Nephron (organoid): Measurements from ENCODE around the gene LMOD2.

ENCODE experiments used
- H3K27ac Mint-ChIP-seq, 3 experiments: 2 replicates each; pipeline ENCODE4 v1.8.0; 2020; ENCODE audit warnings: mixed read lengths in 3 of 3, mild to moderate bottlenecking in 2 of 3, moderate library complexity in 1 of 3
- H3K27me3 Mint-ChIP-seq: 2 replicates; pipeline ENCODE4 v1.8.0; 2021; ENCODE audit warnings: low read depth, mild to moderate bottlenecking, moderate library complexity, mixed read lengths
- H3K36me3 Mint-ChIP-seq: 2 replicates; pipeline ENCODE4 v1.8.0; 2020; ENCODE audit warnings: low read depth, mixed read lengths
- H3K4me1 Mint-ChIP-seq: 2 replicates; pipeline ENCODE4 v1.8.0; 2020; ENCODE audit warnings: mixed read lengths
- H3K4me3 Mint-ChIP-seq, 3 experiments: 2 replicates each; pipeline ENCODE4 v1.8.0; 2020; ENCODE audit warnings: mild to moderate bottlenecking in 3 of 3, mixed read lengths in 3 of 3, moderate library complexity in 2 of 3
- H3K9me3 Mint-ChIP-seq: 2 replicates; pipeline ENCODE4 v1.8.0; 2020; ENCODE audit warnings: mixed read lengths
- TF ChIP-seq, protein P1 (sequence below), 3 experiments: fragments of 200-600 bp; sonication (generic); IDR thresholded peaks; one replicate each; pipeline ENCODE4 v1.5.0; 2021; ENCODE audit warnings: antibody characterized with exemption in 3 of 3; ENCODE audit not compliant: unreplicated experiment in 3 of 3

LMOD2 gene

GRCh38 chr7:123635551-123636359, 19.9 kb upstream of the LMOD2 start:
- TF ChIP-seq, protein P1, sequence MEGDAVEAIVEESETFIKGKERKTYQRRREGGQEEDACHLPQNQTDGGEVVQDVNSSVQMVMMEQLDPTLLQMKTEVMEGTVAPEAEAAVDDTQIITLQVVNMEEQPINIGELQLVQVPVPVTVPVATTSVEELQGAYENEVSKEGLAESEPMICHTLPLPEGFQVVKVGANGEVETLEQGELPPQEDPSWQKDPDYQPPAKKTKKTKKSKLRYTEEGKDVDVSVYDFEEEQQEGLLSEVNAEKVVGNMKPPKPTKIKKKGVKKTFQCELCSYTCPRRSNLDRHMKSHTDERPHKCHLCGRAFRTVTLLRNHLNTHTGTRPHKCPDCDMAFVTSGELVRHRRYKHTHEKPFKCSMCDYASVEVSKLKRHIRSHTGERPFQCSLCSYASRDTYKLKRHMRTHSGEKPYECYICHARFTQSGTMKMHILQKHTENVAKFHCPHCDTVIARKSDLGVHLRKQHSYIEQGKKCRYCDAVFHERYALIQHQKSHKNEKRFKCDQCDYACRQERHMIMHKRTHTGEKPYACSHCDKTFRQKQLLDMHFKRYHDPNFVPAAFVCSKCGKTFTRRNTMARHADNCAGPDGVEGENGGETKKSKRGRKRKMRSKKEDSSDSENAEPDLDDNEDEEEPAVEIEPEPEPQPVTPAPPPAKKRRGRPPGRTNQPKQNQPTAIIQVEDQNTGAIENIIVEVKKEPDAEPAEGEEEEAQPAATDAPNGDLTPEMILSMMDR (IDR thresholded peaks at IDR 0.05; ENCODE audit: unreplicated experiment in 3 of 3): peak; percentile 62 to 68 (median 64)
- Mint-ChIP-seq H3K4me1 (peaks cover 13% of the 10 kb centered on the region), H3K27me3 (no peaks in the 10 kb centered on the region), H3K27ac (no peak overlapping the region), H3K4me3 (no peak overlapping the region), H3K9me3 (no peaks in the 10 kb centered on the region), H3K36me3 (no peaks in the 10 kb centered on the region)

GRCh38 chr7:123637203-123637602, 18.5 kb upstream of the LMOD2 start:
- peaks cover 13% of the 10 kb centered on the region for H3K4me1 Mint-ChIP-seq
- TF ChIP-seq, protein P1 (IDR thresholded peaks at IDR 0.05; ENCODE audit: unreplicated experiment in 3 of 3): no peak
- H3K27ac Mint-ChIP-seq: peak overlapping the region in 1 of 3 experiments; percentile 12
- H3K4me3 Mint-ChIP-seq: no peak overlapping the region
- H3K9me3 Mint-ChIP-seq: no peaks in the 10 kb centered on the region
- H3K27me3 Mint-ChIP-seq: no peaks in the 10 kb centered on the region
- H3K36me3 Mint-ChIP-seq: no peaks in the 10 kb centered on the region

DNA sequence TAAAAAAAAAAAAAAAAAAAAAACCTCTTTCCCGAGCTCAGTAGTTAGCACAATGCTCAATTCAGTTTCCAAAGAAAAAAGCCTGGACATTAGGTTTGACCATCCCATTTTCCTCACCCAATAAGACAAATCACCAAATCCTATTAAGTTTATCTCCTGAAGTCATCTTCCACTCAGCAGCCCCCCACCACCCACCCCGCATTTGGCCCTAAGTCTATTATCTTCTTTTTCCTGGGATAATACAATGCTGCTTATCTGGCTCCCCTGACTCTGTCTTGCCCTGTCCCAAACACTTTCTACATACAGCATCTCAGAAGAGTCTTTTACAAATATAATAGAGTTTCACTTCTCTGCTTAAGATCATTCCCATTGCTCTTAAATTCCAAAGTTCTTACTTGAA, 17.8 kb upstream of the LMOD2 start:
- Mint-ChIP-seq H3K4me1 (peaks cover 15% of the 10 kb centered on the region), H3K36me3 (no peaks in the 10 kb centered on the region), H3K27me3 (no peaks in the 10 kb centered on the region)

GRCh38 chr7:123639631-123640030, 16.0 kb upstream of the LMOD2 start:
- Mint-ChIP-seq H3K4me1 (peaks cover 32% of the 10 kb centered on the region), H3K27me3 (no peaks in the 10 kb centered on the region), H3K9me3 (no peaks in the 10 kb centered on the region), H3K27ac (peak overlapping the region in 1 of 3 experiments; percentile 58), H3K4me3 (no peak overlapping the region), H3K36me3 (no peaks in the 10 kb centered on the region)
- TF ChIP-seq, protein P1 (IDR thresholded peaks at IDR 0.05; ENCODE audit: unreplicated experiment in 3 of 3): no peak

More for the DNA sequence above, 17.8 kb upstream of the LMOD2 start:
- TF ChIP-seq, protein P1 (IDR thresholded peaks at IDR 0.05; ENCODE audit: unreplicated experiment in 3 of 3): no peak
- H3K9me3 Mint-ChIP-seq: no peaks in the 10 kb centered on the region
- no peak overlapping the region for H3K4me3 Mint-ChIP-seq
- no peak overlapping the region for H3K27ac Mint-ChIP-seq

DNA sequence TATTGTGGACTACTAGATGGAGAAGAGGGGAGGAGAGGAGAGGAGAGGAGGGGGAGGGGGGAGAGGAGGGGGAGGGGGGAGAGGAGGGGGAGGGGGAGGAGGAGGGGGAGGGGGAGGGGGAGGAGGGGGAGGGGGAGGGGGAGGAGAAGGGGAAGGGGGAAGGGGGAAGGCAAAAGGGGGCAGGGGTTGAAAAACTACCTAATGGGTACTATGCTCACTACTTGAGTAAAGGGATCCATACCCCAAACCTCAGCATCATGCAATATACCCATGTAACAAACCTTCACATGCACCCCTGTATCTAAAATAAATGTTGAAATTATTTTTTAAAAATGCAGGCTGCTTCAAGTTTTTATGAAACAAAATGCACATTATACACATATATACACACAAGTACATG, 15.1 kb upstream of the LMOD2 start:
- Mint-ChIP-seq H3K27ac (no peak overlapping the region), H3K4me3 (no peak overlapping the region), H3K36me3 (no peaks in the 10 kb centered on the region), H3K9me3 (no peaks in the 10 kb centered on the region), H3K4me1 (peaks cover 40% of the 10 kb centered on the region), H3K27me3 (no peaks in the 10 kb centered on the region)
- TF ChIP-seq, protein P1 (IDR thresholded peaks at IDR 0.05; ENCODE audit: unreplicated experiment in 3 of 3): no peak

DNA sequence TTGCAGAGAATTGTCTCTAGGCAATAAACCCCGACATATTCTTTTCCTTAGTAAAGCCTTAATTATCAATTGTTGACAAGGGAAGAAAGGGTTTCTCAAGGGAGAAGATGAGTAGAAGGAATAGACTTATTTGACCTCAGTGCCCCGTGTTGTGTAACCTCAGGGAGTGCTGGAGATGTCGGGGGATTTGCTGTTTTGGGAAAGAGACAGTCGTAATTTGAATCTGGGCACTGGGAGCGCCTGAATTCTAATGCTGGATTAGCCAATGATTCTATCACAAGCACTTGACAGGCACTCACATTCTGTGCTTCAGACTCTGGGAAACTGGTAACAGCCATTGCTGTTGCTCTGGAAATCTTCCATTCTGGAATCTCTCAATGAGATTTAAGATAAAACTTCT, 13.8 kb upstream of the LMOD2 start:
- Mint-ChIP-seq H3K27ac (peak overlapping the region in 1 of 3 experiments; percentile 28), H3K27me3 (peaks cover 2% of the 10 kb centered on the region), H3K4me1 (peaks cover 45% of the 10 kb centered on the region), H3K36me3 (no peaks in the 10 kb centered on the region), H3K4me3 (no peak overlapping the region), H3K9me3 (no peaks in the 10 kb centered on the region)
- TF ChIP-seq, protein P1 (IDR thresholded peaks at IDR 0.05; ENCODE audit: unreplicated experiment in 3 of 3): no peak
